NCI-H748 treated with DMSO at 0.1 percent for 48 hours (cell line): Measurements from ENCODE around the gene LRMDA.
"Not testable (repeated sequence)": the region's sequence is repeated elsewhere in the genome, so short reads cannot be mapped to it uniquely, and the experiment has no call there.

ENCODE experiments used
- DNase-seq: peaks from one replicate; lab custom pipeline; 2025; lab: John Stamatoyannopoulos, UW

Gene LRMDA

DNA sequence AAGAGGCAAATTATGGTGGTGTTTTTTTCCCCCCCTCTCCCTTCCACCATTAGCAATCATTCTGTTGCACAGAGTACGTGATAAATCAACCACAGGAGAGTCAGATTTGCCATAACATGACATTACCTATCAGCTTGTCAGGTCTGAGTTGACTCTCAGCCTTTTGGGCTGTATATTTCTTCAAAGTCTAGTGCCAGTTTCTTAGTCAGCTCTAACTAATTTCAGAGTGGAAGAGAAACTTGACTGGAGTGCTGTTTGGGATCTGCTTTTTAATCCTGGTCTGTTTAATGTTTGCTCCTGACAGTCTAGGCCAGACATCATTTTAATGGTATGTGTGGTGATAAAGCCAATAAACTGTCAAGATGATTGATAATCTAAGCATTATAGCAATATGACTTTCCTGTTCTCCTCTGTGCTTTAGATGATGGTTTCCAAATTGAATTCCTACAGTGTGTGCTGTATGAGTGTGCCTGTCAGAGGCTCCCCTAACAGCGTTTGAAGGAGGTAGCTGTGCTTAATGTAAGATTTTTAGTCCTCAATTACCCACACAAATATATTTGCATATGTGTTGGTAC is 76.9 kb downstream of the LRMDA start:
- DNase-seq: no peak

GRCh38 chr10:75508814-75509306 is 77.4 kb downstream of the LRMDA start:
- DNase-seq: no peak

- DNase-seq: no peak
Measured at GRCh38 chr10:75509706-75510105, 78.3 kb downstream of the LRMDA start.

DNA sequence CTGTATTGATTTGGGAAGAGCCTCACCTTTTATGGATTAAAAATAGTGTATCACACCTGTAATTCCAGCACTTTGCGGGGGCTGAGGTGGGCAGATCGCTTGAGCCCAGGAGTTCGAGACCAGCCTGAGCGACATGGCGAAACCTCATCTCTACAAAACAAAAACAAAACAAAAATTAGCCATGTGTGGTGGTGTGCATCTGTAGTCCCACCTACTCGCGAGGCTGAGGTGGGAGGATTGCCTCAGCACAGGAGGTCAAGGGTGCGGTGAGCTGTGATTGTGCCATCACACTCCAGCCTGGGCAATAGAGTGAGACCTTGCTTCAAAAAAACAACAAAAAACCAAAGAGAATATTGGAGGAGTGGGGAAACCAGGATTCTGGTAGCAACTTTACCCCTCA is 79.6 kb downstream of the LRMDA start:
- DNase-seq: no peak

DNA sequence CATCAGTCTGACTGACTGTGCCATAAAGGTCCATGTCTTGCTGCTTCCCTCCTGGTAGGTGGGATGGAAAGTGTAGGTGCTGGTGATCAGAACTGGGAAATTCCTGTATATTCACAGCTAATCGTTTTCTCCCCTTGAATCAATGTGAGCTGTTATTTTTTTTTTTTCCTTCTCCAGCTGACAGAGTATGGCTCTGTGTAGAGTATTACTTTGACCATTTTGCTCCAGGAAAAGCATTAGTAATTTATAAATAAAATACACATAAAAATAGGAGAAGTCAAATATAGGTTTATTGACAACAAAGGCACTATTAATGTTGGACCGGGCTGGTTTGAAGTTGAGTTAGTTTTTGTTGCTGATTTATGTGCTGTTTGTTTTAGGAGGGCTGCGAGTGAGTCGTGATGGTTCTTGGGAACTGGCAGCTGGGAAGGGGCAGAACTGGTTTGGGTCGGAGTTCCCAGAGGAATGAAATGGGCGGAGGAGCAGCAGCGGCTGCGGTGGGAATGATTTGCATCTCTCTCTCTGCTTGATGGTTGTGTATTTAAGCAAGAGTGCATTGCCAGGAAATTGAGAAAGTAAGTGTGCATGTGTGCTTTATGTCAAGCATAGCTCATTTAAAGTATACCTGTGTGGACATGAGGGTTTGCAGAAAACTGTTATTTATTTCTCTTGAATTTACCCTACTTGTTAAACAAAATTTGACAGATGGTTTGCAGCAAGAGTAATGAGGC is 80.9 kb downstream of the LRMDA start:
- DNase-seq: no peak

DNA sequence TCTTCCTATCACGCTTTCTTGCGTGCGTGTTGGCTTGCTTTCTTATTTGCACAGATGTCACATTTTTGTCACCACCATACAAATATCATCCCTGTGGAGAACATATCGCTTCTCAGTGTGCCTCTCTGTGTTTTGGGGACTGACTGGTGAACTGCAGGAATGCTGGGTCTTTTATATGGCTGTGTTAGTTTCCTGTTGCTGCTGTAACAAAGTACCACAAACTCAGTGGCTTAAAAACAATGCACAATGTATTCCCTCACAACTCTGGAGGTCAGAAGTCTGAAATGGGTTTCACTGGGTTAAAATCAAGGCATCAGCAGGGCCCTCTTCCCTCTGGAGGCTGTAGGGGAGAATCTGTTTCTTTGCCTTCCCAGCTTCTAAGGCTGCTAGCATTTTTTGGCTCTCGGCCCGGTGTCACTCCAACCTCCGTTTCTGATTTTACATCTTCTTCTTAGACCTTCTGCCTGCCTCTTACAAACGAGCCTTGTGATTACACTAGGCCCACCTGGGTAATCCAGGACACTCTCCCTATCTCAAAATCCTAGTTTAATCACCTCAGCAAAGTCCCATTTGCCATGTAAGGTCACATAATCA is 82.0 kb downstream of the LRMDA start:
- DNase-seq: no peak

GRCh38 chr10:75514830-75515229 is 83.4 kb downstream of the LRMDA start:
- no peak for DNase-seq

GRCh38 chr10:75516154-75516553 is 84.7 kb downstream of the LRMDA start:
- DNase-seq: not testable (repeated sequence)

- DNase-seq: not testable (repeated sequence)
Measured at GRCh38 chr10:75519213-75519612, 87.8 kb downstream of the LRMDA start.

GRCh38 chr10:75521194-75521829 is 89.9 kb downstream of the LRMDA start:
- not testable (repeated sequence) for DNase-seq

GRCh38 chr10:75525067-75525466 is 93.6 kb downstream of the LRMDA start:
- DNase-seq: no peak

DNA sequence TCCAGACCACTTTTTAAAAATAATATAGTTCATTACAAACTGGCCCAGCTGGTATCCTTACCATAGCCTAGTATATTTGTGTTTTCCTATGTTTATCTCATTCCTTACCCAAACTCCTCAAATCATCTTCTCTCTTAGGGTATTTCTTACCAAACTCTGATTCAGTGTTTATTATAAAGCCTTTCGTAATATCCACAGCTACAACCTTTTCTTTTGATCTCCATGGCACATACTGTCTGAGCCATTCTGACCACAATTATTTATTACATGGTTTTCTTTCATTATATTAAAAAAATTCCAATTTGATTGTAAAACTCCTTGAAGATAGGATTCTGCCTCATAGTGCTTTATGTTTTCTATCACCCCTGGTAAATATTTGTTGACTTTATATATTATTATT is 94.2 kb downstream of the LRMDA start:
- DNase-seq: no peak

- no peak for DNase-seq
Measured at GRCh38 chr10:75527542-75527941, 96.1 kb downstream of the LRMDA start.

DNA sequence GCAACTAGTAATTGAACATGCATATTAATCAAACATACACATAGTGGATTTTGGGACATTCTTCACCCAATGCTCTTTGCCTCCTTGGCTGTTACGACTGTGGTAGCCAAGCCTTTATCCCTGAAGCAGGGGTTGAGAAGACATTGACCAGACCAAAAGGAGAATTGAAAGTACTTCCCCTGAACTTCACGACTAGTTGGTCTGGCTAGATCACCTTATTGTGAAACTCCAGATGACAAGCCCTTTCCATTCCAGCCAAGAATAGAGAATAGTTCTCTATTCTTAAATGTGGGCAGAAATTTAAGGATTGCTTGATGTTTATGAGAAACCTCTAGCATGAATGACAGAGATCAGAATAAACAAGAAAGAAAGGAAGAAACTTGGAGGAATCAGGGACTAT is 97.0 kb downstream of the LRMDA start:
- no peak for DNase-seq

DNA sequence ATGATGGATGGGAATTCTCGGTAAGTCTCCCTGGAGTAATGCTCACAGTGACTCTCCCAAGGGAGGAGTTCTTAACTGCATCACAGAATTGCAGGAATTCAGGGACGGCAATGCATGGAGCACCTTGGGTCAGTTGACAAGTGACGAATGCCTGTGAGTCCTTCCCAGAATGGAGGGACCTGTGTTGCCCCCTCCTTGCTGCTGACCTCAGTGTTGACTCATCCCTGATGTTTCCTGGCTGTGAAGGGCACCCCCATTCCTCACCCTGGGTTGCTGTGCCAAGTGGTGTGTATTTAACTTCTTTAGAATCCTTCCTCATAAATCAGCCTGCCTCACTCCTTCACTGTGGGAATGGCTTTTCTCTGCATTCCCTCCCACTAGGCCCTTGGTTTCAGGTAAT is 98.9 kb downstream of the LRMDA start:
- DNase-seq: no peak

GRCh38 chr10:75531571-75532031 is 100.2 kb downstream of the LRMDA start:
- DNase-seq: no peak

GRCh38 chr10:75532253-75532924 is 101.0 kb downstream of the LRMDA start:
- DNase-seq: no peak

GRCh38 chr10:75538144-75538543 is 106.7 kb downstream of the LRMDA start:
- DNase-seq: no peak

DNA sequence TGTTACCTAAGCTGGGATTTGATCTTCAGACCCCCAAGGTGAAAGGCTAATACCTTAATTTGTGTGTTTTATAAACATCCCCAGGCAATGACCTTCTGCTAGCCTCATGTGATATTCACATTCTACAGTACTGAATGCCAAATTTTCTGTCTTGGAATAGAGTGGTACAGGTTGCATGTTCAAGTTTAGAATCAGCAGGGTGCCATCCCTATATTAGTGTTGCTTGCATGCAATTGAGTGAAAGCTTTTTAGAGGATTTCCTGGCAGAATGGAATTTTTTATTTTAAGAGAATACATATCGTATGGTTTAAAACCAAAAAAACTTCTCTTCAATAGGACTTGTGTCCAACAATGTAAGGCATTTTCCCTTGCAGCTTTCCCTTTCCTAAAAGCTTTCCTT is 107.3 kb downstream of the LRMDA start:
- DNase-seq: no peak

- no peak for DNase-seq
Measured at GRCh38 chr10:75540357-75540966, 109.0 kb downstream of the LRMDA start.

DNA sequence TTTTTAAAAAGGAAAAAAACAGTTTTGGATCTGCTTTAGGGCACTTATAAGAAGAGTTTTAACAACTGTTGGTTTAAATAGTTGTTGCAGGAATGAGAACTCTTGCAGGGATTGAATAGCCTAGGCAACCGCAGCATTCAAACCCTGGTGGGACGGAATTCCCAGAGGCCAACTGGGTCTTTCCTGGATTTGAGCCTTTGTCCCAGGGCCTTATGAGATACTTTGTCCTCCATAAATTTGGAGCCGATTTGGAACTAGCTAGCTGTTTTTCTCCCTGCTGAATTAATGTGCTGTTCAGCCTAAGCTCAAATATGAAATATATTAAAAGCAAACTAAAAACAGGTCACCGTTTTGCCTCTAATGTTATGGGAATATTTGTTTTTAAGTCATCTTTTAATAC is 109.6 kb downstream of the LRMDA start:
- DNase-seq: no peak

GRCh38 chr10:75541411-75541810 is 110.0 kb downstream of the LRMDA start:
- no peak for DNase-seq
